Measurements from ENCODE around the gene GABARAP.

GABARAP gene

DNA sequence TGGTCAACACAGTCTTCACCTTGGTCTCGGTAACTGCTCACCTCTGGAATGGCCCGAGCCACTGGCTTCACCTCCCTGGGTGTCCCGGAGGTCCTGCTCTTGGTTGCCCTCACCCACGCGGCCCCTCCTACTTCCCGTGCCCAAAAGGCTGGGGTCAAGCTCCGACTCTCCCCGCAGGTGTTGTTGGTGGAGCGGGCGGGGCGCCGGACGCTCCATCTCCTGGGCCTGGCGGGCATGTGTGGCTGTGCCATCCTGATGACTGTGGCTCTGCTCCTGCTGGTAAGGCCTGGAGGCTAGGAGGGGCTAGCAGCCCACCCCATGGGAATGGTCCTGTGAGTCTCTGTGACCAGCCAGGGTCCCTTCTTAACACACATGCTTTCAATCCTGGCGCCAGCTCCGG, 42.7 kb upstream of the GABARAP start:
- TF ChIP-seq ZNF76 (tag by site-specific recombination; IDR thresholded peaks at IDR 0.05; ENCODE audit: borderline replicate concordance, low read depth) (no peak), ZNF423 (tag by site-specific recombination; IDR thresholded peaks at IDR 0.05) (no peak), ZNF510 (tag by site-specific recombination; IDR thresholded peaks at IDR 0.05; ENCODE audit: insufficient replicate concordance) (no peak), YY1 (tag by site-specific recombination; IDR thresholded peaks at IDR 0.05) (no peak), YY2 (tag by site-specific recombination; IDR thresholded peaks at IDR 0.05) (no peak)
- CTCF ChIA-PET = interaction anchor here (1.2 to 9.0 kb wide), 3 partner anchors 14 to 239 kb away, joined by 3 to 160 read pairs (median 6); no protein-coding TSS in a partner anchor

DNA sequence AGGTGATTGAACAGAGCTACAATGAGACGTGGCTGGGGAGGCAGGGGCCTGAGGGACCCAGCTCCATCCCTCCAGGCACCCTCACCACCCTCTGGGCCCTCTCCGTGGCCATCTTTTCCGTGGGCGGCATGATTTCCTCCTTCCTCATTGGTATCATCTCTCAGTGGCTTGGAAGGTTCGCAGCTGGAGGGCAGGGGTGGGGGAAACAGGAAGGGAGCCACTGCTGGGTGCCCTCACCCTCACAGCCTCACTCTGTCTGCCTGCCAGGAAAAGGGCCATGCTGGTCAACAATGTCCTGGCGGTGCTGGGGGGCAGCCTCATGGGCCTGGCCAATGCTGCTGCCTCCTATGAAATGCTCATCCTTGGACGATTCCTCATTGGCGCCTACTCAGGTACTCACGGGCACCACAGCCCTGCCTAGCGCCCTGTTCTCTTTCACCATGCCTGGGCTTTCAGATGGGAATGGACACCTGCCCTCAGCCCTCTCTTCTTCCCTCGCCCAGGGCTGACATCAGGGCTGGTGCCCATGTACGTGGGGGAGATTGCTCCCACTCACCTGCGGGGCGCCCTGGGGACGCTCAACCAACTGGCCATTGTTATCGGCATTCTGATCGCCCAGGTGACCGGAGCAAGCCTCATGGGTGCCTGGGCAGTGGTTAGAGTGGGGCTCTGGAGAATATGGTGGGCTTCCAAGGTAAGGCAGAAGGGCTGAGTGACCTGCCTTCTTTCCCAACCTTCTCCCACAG, 41.4 kb upstream of the GABARAP start:
- Histone ChIP-seq H3K4me3 (ENCODE audit: low read depth, low read length) (no peak overlapping the region), H3K4me1 (ENCODE audit: control insufficient read depth, insufficient read depth, low read length) (peaks cover 9% of the 10 kb centered on the region), H3K9me3 (ENCODE audit: control insufficient read depth, insufficient read depth, low read depth, low read length) (no peaks in the 10 kb centered on the region), H3K27ac (ENCODE audit: extremely low read depth, low read depth, low read length) (no peak overlapping the region), H3K36me3 (ENCODE audit: control insufficient read depth in 2 of 2, insufficient read depth in 1 of 2, low read length in 2 of 2) (no peaks in the 10 kb centered on the region; a peak in 1 of 3 replicates)
- POLR2A ChIA-PET = no interaction called here
- TF ChIP-seq BCL11B (tag by site-specific recombination; IDR thresholded peaks at IDR 0.05; ENCODE audit: low read depth) (no peak), ZNF274 (IDR thresholded peaks at IDR 0.05; ENCODE audit: low read length) (no peak), ZNF274 (tag by site-specific recombination; IDR thresholded peaks at IDR 0.05; ENCODE audit: borderline replicate concordance) (no peak), SP2 (tag by site-specific recombination; IDR thresholded peaks at IDR 0.05) (no peak), ZNF266 (tag by site-specific recombination; IDR thresholded peaks at IDR 0.05; ENCODE audit: low read depth) (no peak), ZNF776 (tag by site-specific recombination; IDR thresholded peaks at IDR 0.05; ENCODE audit: borderline replicate concordance) (no peak), ZNF626 (tag by site-specific recombination; IDR thresholded peaks at IDR 0.05) (no peak), ZNF596 (tag by site-specific recombination; IDR thresholded peaks at IDR 0.05) (no peak), ZNF138 (tag by site-specific recombination; IDR thresholded peaks at IDR 0.05; ENCODE audit: borderline replicate concordance) (no peak), ZNF391 (tag by site-specific recombination; IDR thresholded peaks at IDR 0.05; ENCODE audit: borderline replicate concordance, low read depth) (no peak), MZF1 (tag by site-specific recombination; IDR thresholded peaks at IDR 0.05; ENCODE audit: borderline replicate concordance) (no peak), TRIM28 (IDR thresholded peaks at IDR 0.05; ENCODE audit: borderline replicate concordance, low read length) (no peak), ZNF184 (tag by site-specific recombination; IDR thresholded peaks at IDR 0.05) (no peak), SP3 (tag by site-specific recombination; IDR thresholded peaks at IDR 0.05) (no peak), GLI2 (tag by site-specific recombination; IDR thresholded peaks at IDR 0.05; ENCODE audit: borderline replicate concordance, low read depth) (no peak), ZNF426 (tag by site-specific recombination; IDR thresholded peaks at IDR 0.05) (no peak), ZNF501 (tag by site-specific recombination; IDR thresholded peaks at IDR 0.05) (no peak), ZNF549 (tag by site-specific recombination; IDR thresholded peaks at IDR 0.05) (no peak)
- TF ChIP-seq, protein P1, sequence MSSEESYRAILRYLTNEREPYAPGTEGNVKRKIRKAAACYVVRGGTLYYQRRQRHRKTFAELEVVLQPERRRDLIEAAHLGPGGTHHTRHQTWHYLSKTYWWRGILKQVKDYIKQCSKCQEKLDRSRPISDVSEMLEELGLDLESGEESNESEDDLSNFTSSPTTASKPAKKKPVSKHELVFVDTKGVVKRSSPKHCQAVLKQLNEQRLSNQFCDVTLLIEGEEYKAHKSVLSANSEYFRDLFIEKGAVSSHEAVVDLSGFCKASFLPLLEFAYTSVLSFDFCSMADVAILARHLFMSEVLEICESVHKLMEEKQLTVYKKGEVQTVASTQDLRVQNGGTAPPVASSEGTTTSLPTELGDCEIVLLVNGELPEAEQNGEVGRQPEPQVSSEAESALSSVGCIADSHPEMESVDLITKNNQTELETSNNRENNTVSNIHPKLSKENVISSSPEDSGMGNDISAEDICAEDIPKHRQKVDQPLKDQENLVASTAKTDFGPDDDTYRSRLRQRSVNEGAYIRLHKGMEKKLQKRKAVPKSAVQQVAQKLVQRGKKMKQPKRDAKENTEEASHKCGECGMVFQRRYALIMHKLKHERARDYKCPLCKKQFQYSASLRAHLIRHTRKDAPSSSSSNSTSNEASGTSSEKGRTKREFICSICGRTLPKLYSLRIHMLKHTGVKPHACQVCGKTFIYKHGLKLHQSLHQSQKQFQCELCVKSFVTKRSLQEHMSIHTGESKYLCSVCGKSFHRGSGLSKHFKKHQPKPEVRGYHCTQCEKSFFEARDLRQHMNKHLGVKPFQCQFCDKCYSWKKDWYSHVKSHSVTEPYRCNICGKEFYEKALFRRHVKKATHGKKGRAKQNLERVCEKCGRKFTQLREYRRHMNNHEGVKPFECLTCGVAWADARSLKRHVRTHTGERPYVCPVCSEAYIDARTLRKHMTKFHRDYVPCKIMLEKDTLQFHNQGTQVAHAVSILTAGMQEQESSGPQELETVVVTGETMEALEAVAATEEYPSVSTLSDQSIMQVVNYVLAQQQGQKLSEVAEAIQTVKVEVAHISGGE (tag by site-specific recombination; conservative IDR thresholded peaks at IDR 0.05; ENCODE audit: low read depth) = no peak
- TF ChIP-seq, protein P2, sequence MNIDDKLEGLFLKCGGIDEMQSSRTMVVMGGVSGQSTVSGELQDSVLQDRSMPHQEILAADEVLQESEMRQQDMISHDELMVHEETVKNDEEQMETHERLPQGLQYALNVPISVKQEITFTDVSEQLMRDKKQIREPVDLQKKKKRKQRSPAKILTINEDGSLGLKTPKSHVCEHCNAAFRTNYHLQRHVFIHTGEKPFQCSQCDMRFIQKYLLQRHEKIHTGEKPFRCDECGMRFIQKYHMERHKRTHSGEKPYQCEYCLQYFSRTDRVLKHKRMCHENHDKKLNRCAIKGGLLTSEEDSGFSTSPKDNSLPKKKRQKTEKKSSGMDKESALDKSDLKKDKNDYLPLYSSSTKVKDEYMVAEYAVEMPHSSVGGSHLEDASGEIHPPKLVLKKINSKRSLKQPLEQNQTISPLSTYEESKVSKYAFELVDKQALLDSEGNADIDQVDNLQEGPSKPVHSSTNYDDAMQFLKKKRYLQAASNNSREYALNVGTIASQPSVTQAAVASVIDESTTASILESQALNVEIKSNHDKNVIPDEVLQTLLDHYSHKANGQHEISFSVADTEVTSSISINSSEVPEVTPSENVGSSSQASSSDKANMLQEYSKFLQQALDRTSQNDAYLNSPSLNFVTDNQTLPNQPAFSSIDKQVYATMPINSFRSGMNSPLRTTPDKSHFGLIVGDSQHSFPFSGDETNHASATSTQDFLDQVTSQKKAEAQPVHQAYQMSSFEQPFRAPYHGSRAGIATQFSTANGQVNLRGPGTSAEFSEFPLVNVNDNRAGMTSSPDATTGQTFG (tag by site-specific recombination; IDR thresholded peaks at IDR 0.05; ENCODE audit: borderline replicate concordance) = no peak
- CTCF ChIA-PET = interaction anchor here (0.6 to 9.0 kb wide), 3 partner anchors 15 to 258 kb away, joined by 3 to 160 read pairs (median 3); no protein-coding TSS in a partner anchor

More for the DNA sequence above, 42.7 kb upstream of the GABARAP start:
- no peaks in the 10 kb centered on the region for H3K36me3 ChIP-seq (ENCODE audit: control insufficient read depth in 2 of 2, insufficient read depth in 1 of 2, low read length in 2 of 2)
- peaks cover 9% of the 10 kb centered on the region for H3K4me1 ChIP-seq (ENCODE audit: control insufficient read depth, insufficient read depth, low read length)
- POLR2A ChIA-PET = no interaction called here
- no peaks in the 10 kb centered on the region for H3K9me3 ChIP-seq (ENCODE audit: control insufficient read depth, insufficient read depth, low read depth, low read length)
- no peak overlapping the region for H3K4me3 ChIP-seq (ENCODE audit: low read depth, low read length)
- H3K27ac ChIP-seq (ENCODE audit: extremely low read depth, low read depth, low read length) = no peak overlapping the region
